T-helper 1 cell treated with Interleukin-12 subunit alpha and Interleukin-12 subunit beta and Interleukin-4 antibody, amounts not matched to agents 30 μg/mL and 1 μg/mL, for 36 hours (primary cell): ENCODE measurements around the gene TNFAIP8L3.
A peak's percentile ranks its signal among the peaks of the same experiment; 100 is the strongest.

Experiments used
- H3K27ac Mint-ChIP-seq: one replicate; pipeline ENCODE4 v1.8.0; 2021; ENCODE audit warnings: mild to moderate bottlenecking, mixed read lengths
- H3K27me3 Mint-ChIP-seq: one replicate; pipeline ENCODE4 v1.8.0; 2021; ENCODE audit warnings: low read depth, mixed read lengths
- H3K36me3 Mint-ChIP-seq: one replicate; pipeline ENCODE4 v1.8.0; 2021; ENCODE audit warnings: low read depth, mixed read lengths
- H3K4me1 Mint-ChIP-seq: one replicate; pipeline ENCODE4 v1.8.0; 2021; ENCODE audit warnings: low read depth, mixed read lengths
- H3K4me3 Mint-ChIP-seq: one replicate; pipeline ENCODE4 v1.8.0; 2021; ENCODE audit warnings: mild to moderate bottlenecking, moderate library complexity, mixed read lengths
- H3K9me3 Mint-ChIP-seq: one replicate; pipeline ENCODE4 v1.8.0; 2021; ENCODE audit warnings: mixed read lengths

TNFAIP8L3 gene

DNA sequence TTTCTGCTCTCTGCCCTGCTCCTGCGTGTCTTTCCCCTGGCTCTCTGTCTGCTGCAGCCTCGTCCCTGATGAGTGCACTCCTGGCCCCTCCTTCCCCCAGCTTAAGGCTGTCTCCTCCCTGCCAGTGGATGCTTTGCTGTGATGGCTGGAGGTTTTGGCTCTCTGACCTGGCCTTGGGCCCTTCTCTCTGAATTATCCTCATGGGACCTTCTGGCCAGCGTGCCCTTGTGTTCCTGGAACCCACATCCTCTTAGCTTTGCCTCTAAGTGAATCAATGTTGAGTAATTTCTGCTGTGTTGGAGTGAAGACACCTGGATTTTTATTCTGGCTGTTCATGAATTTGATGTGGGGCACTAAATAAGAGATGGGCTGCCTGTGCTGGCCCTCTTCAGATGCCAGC is 9.8 kb upstream of the TNFAIP8L3 start:
- Mint-ChIP-seq H3K36me3 (no peaks in the 10 kb centered on the region), H3K27me3 (peaks cover 44% of the 10 kb centered on the region), H3K4me1 (no peaks in the 10 kb centered on the region), H3K27ac (no peak overlapping the region), H3K9me3 (no peaks in the 10 kb centered on the region), H3K4me3 (no peak overlapping the region)

DNA sequence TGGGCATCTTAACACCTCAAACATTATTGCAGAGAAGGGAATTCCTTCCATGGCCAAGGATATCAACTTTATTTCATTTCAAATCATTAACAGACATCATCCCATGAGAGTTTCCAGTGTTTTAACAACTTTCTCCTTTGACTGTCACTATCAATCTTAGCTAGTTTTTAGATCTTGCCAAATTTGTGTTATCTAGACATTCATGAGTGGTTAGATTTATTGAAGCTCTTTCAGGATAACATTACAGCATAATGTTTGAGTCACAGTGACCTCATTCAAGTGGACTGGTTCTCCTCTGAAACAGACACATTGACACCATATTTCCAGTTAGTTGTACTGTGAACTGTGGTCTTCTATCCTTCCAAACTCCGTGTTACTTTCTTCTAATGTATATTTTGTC is 8.6 kb upstream of the TNFAIP8L3 start:
- Mint-ChIP-seq H3K27ac (no peak overlapping the region), H3K4me3 (no peak overlapping the region), H3K4me1 (no peaks in the 10 kb centered on the region), H3K27me3 (peaks cover 51% of the 10 kb centered on the region), H3K9me3 (no peaks in the 10 kb centered on the region), H3K36me3 (no peaks in the 10 kb centered on the region)

DNA sequence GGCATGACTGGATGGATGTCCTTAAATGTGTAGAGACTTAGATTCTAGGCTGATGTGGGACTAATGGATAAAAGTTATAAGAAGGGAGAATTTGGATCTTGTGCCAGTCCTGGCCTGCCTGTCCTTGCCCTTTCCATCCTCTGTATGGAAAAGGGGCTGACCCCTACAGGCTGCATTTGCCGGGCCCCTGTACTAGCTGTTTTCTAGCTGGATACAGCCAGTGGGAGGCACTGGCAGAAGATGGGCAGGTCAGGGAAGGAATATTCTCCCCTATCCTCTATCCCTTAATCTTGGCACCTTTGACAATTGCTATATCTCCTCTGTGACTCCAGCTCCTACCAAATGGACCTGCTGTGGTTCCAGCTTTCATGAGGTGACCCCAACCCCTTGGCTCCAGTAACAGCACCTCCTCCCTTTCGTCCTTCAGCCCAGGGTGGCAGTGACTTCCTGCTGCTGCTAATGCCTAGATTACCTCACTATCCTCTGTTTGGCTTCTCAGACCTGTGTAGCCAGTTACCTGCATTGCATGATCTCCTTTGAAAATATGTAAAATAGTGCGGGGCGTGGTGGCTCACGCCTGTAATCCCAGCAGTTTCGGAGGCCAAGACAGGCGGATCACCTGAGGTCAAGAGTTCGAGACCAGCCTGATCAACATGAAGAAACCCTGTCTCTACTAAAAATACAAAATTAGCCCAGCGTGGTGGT is 6.2 kb upstream of the TNFAIP8L3 start:
- Mint-ChIP-seq H3K27ac (no peak overlapping the region), H3K9me3 (no peaks in the 10 kb centered on the region), H3K36me3 (no peaks in the 10 kb centered on the region), H3K4me3 (no peak overlapping the region), H3K4me1 (no peaks in the 10 kb centered on the region), H3K27me3 (peaks cover 68% of the 10 kb centered on the region)

DNA sequence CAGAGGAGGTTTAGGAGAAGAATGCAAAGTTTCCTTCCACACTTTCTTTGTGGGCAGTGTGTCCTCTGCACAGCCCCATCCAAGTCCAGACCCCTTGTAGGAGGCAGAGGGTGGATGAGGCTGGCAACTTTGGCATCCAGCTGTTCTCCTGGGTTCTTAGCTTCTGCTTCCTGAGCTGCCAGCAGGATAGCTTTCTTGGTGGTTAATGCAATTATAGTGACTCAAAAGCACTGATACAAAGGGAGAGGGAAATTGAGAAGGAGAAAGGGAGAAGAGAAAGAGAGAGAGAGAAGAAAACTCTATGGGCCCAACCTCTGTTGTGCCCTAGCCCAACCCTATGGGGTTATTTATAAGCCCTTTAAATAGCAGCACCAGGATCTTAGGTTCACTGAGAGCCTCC is 4.5 kb upstream of the TNFAIP8L3 start:
- no peak overlapping the region for H3K27ac Mint-ChIP-seq
- H3K27me3 Mint-ChIP-seq, result peaks cover 68% of the 10 kb centered on the region
- H3K9me3 Mint-ChIP-seq, result no peaks in the 10 kb centered on the region
- H3K36me3 Mint-ChIP-seq, result no peaks in the 10 kb centered on the region
- H3K4me3 Mint-ChIP-seq, result no peak overlapping the region
- peaks cover 2% of the 10 kb centered on the region for H3K4me1 Mint-ChIP-seq

DNA sequence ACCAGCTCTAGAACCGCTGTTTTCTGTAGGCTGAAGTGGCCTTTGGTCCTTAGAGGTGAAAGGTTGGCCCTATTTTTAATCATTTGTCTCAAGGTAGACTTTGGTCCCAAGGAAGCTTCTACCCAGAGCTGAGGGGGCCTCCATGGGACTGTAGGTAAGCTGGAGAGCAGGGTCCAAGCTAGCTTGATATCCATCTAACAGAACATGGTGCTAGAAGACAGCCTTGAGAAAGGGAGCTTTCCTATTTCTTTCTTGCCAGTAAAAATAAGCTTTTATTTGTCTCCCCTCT is 3.6 kb upstream of the TNFAIP8L3 start:
- H3K4me3 Mint-ChIP-seq, result no peak overlapping the region
- no peaks in the 10 kb centered on the region for H3K36me3 Mint-ChIP-seq

DNA sequence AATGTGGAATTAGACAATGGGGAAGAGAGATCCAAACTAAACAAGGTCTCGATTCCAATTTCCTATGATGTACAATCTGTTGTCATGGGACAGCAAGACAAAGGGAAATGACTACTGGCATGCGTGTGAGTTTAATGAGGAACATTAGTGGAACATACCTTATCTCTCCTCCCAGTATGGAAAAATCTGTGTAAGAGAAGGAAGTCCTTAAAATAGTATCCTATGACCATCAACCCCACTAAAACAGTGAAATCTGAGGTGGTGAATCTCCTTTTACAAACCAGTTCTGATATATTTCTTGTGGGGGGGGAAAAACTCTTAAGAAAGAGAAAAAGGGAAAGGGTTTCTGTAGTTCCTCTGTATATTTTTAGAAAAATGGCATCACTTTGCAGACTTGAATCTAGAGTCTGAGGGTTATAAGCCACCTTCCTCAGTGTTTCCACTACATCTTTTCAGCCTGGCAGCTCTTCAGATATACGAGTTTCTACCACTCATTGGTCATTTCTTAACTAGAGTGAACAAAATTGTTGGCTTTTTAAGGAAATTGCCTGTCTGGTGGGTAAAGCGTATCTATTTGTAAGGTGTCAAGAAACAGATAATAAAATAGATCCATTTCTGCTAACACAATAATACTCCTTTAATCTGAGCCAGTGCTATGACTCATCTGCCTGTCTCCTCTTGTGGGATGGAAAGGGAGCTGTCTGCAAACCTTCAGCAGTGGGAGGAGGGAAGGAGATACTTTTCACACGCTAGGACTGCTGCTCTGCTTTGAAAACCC is 3.0 kb upstream of the TNFAIP8L3 start:
- peaks cover 68% of the 10 kb centered on the region for H3K27me3 Mint-ChIP-seq
- no peaks in the 10 kb centered on the region for H3K36me3 Mint-ChIP-seq
- no peak overlapping the region for H3K27ac Mint-ChIP-seq
- no peak overlapping the region for H3K4me3 Mint-ChIP-seq
- no peaks in the 10 kb centered on the region for H3K9me3 Mint-ChIP-seq
- peaks cover 2% of the 10 kb centered on the region for H3K4me1 Mint-ChIP-seq

More for the DNA sequence above, 3.6 kb upstream of the TNFAIP8L3 start:
- Mint-ChIP-seq H3K9me3 (no peaks in the 10 kb centered on the region), H3K27me3 (peaks cover 68% of the 10 kb centered on the region), H3K4me1 (peaks cover 2% of the 10 kb centered on the region), H3K27ac (no peak overlapping the region)

DNA sequence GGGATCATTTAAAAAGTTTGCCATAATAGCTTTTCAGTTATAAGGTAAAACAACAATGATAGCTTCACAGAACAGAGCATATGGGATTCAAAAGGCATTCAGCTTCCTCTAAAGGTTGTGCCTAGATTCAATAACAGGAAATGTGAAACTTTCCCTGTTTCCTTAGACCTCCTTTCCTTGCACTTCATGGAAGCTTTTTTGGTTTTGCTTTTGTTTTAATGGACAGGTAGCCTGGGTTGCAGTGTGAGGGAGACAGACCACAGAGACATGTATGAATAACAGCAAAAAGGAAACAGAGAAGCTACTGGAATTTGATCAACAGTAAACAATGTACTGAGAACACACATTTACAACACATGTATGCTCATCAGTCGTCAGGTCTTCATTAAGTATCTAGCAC is 2.3 kb upstream of the TNFAIP8L3 start:
- Mint-ChIP-seq H3K36me3 (no peaks in the 10 kb centered on the region), H3K27me3 (peaks cover 73% of the 10 kb centered on the region)

DNA sequence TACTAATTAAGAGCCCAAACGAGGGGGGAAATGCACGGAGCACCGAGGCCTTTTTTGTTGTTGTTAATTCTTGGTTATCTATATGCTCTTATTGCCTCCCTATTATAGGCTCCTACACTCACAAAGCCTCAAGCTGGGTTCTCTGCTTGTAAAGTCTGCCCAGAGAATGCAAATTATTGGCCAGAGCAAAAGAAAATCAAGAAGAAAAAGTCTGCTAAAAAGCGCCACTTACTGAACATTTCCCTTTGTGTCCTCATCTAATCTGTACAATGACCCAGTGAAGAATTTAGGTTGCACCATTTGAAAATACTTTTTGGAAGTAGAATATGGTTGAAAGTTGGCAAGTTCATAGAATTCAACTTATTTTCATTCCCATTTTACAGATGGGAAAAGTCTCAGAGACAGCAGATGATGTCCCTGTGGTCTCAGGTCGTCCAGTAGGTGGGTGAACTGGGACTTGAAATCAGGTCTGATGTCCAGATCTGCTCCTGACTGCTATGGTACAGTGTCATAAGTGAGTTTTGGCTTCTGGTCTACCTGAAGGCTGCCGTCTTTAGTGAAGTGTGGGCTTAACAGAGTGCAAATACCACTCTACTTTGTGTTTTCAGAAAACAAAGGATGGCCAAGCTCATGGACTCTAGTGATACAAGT is 1.1 kb upstream of the TNFAIP8L3 start:
- Mint-ChIP-seq H3K36me3 (no peaks in the 10 kb centered on the region), H3K27ac (no peak overlapping the region), H3K27me3 (peaks cover 85% of the 10 kb centered on the region), H3K4me3 (no peak overlapping the region), H3K4me1 (peaks cover 2% of the 10 kb centered on the region), H3K9me3 (no peaks in the 10 kb centered on the region)

More for the DNA sequence above, 2.3 kb upstream of the TNFAIP8L3 start:
- Mint-ChIP-seq H3K9me3 (no peaks in the 10 kb centered on the region), H3K4me3 (no peak overlapping the region), H3K4me1 (peaks cover 2% of the 10 kb centered on the region), H3K27ac (no peak overlapping the region)

DNA sequence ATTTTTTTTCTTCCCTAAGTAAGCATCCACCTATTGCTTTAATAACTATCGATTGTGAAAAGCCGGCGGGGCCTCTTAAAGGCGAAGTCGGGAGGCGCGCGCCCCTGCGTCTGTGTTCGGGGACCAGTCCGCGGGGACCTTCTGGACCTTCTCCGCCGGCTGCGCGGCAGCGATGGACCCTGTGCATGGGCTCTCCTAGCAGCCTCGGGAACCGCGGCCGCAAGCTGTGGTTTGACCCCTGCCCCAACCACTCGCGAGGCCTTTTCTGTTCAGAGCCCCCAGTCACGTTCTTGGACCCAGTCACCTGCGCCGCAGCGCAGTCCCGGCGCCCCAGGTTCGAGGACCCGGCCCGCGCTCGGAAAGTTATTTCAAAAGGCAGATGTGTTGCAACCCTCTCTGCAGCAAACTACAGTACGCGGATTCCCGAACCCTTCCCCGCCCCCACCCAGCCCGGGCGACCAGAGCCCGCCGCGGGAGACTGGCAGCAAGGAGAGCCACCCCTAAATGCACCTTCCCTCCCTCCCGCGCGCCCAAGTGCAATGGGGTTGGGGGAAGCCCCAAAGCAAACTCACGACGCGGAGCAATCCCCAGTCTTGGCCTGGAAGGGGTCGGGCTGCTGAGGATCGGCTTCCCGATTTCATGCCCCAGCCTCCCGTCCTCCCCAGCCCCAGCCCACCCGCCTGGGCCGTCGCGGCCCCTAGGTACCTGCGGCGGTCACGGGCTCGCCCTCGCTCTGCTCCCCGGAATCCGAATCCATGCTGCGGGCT is 684 bp downstream of the TNFAIP8L3 start:
- peaks cover 87% of the 10 kb centered on the region for H3K27me3 Mint-ChIP-seq
- no peaks in the 10 kb centered on the region for H3K9me3 Mint-ChIP-seq
- peak overlapping the region; percentile 41 for H3K4me3 Mint-ChIP-seq
- H3K36me3 Mint-ChIP-seq, result no peaks in the 10 kb centered on the region
- no peak overlapping the region for H3K27ac Mint-ChIP-seq
- peaks cover 2% of the 10 kb centered on the region for H3K4me1 Mint-ChIP-seq

DNA sequence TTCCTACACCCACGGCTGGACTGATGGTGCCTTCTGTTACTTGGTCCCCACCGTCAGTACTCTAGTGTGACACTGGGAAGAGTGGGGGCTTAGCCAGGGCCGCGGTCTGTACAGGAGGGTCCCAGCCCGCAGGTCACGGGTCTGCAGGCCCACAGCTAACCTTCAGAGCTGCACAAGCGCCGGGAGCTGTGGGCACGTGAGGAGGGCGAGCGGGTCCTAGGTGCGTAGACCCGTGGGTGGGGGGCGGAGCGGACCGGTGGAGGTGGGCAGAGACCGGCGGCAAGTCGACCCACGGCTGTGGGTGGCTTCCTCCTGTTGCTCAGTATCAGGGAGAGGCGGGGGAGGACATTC is 1.2 kb downstream of the TNFAIP8L3 start:
- Mint-ChIP-seq H3K4me3 (peak overlapping the region; percentile 28), H3K4me1 (peaks cover 2% of the 10 kb centered on the region), H3K27me3 (peaks cover 87% of the 10 kb centered on the region), H3K36me3 (no peaks in the 10 kb centered on the region), H3K9me3 (no peaks in the 10 kb centered on the region), H3K27ac (no peak overlapping the region)

DNA sequence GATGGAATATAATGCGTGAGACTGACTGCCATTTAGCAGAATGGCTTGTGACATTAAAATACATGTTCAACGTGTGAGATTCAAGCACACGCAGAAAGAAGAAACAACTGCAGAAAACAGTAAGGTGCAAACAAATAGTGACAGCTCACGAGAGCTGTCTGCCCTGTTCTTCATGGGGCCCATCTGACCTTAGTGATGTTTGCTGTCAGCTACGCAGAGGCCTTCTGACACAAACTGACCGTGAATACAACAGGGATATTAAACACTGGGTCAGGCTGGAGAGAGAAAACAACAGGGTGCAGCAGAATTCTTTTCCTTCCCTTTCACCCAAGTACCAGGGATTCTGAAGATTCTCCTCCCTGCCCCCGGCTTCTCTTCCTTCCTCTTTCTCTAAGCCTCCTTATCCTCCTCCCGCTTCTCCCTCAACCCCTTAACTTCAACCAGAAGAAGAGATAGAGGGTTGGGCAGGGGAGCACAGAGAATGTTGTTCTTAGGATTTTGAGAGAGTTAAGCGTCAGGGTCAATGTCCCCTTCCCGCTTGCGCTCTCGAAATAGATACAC is 2.1 kb downstream of the TNFAIP8L3 start:
- Mint-ChIP-seq H3K36me3 (no peaks in the 10 kb centered on the region), H3K27ac (no peak overlapping the region), H3K9me3 (no peaks in the 10 kb centered on the region), H3K4me3 (no peak overlapping the region), H3K4me1 (peaks cover 2% of the 10 kb centered on the region), H3K27me3 (peaks cover 81% of the 10 kb centered on the region)

DNA sequence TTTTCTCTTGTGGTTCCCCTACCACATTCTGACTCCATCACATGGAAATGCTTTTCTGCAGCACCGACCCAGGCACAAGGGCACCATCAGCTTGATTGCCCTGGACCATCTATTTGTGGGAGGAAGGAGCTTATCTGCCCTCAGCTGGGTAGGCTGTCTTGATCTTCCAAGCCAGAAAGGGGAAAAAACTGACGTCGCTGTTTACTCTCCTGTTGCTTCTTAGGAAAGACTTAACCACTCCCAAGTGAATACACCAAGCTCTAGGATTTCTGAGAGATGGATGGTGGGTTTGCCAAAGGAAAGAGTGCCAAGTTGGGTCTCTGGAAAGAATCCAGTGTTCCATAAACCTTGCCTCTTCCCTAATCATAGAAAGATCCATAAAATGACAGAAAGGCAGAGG is 4.0 kb downstream of the TNFAIP8L3 start:
- Mint-ChIP-seq H3K36me3 (no peaks in the 10 kb centered on the region), H3K27ac (no peak overlapping the region), H3K4me1 (peaks cover 2% of the 10 kb centered on the region), H3K27me3 (peaks cover 76% of the 10 kb centered on the region), H3K9me3 (no peaks in the 10 kb centered on the region), H3K4me3 (no peak overlapping the region)

DNA sequence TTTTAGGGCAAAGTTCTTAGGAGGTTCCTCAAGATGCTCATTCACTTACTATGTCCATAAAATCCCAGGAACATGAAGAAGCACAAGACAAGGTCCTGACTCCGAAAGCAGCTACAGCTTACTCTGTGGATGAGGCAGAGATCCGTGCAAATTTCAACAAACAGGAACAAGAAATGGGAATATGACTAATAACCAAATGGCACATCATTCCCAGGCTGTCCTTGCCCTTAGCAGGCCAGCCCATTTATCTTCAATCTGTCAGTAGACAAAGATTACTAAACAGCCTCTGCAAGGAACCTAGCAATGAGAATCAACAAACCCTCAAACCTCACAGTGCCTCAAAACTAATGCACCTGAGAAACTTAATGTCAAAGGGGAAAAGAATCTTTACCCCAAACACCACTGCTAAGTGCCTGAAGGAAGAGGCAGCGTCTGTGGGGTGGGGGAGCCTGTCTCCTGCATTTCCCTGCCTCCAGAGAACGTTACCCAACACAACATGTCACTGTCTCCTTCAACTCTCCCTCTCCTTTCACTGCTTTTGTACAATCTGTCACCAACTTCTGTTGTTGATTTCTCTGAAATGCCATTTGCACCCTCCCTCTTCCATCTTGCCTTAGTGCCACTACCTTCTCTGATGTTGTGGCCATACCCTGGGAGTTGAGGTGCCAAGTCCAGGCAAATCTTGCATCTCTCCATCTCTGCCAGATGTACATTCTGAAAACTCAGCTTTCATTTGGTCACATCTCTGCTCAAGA is 4.8 kb downstream of the TNFAIP8L3 start:
- Mint-ChIP-seq H3K27ac (no peak overlapping the region), H3K36me3 (no peaks in the 10 kb centered on the region), H3K9me3 (no peaks in the 10 kb centered on the region), H3K27me3 (peaks cover 69% of the 10 kb centered on the region), H3K4me3 (no peak overlapping the region), H3K4me1 (peaks cover under 1% of the 10 kb centered on the region)

DNA sequence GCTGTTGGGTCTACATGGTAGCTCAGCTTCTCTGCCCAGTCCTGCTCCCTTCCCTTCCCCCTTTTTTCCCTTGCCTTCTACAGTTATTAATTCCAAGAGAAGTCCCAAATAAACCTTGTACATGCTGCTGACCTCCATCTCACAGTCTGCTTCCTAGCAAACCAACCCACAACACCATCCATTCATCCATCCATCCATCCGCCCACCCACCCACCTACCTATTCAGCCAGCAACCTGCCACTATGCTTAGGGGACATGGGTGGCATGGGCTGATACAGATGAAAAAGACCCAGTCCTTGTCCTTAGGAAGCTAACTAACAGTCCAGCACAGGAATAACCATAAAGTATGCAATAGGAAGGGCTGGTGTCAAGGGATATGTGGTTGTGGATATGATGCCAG is 5.7 kb downstream of the TNFAIP8L3 start:
- no peak overlapping the region for H3K4me3 Mint-ChIP-seq
- no peaks in the 10 kb centered on the region for H3K36me3 Mint-ChIP-seq
- no peaks in the 10 kb centered on the region for H3K4me1 Mint-ChIP-seq
- peaks cover 71% of the 10 kb centered on the region for H3K27me3 Mint-ChIP-seq
- no peak overlapping the region for H3K27ac Mint-ChIP-seq
- no peaks in the 10 kb centered on the region for H3K9me3 Mint-ChIP-seq
